ENCODE measurements around the gene TAOK1.

Gene TAOK1

DNA sequence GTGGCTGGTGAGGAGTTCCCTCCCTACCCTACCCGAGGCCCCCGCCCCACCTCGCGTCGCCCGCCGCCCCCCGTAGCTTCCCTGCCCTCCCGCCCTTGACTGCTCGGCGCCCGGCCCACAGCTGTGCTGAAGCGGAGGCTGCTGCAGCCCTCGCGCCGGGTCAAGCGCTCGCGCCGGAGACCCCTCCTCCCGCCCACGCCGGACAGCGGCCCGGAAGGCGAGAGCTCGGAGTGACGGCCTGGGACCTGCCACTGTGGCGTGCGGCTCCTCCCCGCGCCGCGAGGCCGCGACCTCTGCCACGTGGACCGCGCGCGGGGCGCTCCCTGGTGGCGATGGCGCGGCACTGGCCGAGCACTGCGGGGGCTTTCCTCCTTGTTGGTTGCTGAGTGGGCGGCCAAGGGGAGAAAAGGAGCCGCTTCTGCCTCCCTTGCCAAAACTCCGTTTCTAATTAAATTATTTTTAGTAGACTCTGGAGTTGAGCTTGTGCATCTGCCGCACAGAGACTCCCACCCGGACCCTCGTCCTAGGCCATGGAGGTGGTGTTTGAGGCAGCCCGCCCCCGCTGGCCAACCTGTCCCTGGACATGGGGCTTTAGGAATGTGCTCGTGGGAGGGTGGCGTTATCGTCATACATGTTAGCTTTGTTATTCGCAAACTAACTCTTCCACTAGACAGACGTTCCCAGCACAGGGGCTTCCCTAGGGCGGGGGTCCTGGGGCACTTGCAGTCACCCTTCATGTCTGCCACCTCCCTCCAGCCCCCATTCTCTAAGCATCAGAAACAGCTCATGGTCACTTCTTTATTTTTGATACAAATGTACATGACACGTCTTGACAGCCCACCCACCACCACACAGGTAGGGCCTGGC, 182.8 kb downstream of the TAOK1 start:
- peak; percentile 72 for DNase-seq

DNA sequence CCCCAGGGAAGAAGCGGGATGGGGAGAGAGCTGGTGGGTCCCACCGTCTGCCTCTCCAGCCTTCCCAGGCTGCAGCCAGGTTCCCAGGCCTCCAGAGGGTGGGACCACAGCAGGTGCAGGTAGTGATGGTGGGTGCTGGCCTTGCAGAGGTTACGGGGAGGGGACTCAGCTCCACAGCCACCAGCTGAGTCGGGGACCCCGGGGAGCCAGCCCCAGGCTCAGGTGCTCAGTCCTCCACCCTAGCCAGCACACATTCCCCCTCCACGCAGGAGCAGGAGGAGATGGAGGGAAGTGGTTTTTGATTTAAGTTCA, 183.4 kb downstream of the TAOK1 start:
- no peak for DNase-seq

GRCh38 chr17:29573871-29574731, 183.9 kb downstream of the TAOK1 start:
- no peak for DNase-seq

- DNase-seq, result no peak
These were observed 184.8 kb downstream of the TAOK1 start for GRCh38 chr17:29574732-29575510.

DNA sequence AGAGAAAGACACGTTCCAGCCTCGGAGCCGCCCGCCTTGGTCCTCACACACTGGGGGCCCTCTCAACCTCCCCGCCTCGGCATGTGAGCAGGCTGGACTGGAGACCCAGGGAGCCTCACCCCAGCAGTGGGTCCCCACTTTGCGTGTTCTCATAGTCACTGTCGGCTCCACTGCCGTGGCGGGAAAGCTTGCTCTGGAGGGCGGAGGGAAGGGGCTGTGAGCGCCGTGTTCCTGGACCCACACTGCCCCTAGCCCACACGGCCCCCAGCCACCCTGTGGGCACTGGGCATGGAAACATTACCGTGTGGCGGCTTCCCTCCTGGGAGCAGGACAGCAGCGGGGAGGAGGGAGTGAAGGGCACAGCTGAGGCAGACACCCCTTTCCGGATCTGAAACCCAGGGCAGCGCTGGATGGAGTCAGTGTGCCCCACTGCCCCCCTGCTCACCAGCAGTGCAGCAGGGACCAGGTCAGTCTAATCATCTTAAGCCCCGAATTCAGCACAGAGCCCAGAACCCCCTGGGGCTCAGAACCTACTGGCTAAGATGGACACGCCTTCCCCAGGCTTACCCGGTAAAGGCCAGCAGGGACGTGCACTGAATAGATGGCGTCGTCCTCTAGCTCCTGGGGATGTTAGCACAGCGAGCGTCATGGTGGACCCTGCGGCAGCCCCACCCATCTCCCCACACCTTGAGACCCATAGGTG, 185.5 kb downstream of the TAOK1 start:
- DNase-seq, result peak; percentile 1

DNA sequence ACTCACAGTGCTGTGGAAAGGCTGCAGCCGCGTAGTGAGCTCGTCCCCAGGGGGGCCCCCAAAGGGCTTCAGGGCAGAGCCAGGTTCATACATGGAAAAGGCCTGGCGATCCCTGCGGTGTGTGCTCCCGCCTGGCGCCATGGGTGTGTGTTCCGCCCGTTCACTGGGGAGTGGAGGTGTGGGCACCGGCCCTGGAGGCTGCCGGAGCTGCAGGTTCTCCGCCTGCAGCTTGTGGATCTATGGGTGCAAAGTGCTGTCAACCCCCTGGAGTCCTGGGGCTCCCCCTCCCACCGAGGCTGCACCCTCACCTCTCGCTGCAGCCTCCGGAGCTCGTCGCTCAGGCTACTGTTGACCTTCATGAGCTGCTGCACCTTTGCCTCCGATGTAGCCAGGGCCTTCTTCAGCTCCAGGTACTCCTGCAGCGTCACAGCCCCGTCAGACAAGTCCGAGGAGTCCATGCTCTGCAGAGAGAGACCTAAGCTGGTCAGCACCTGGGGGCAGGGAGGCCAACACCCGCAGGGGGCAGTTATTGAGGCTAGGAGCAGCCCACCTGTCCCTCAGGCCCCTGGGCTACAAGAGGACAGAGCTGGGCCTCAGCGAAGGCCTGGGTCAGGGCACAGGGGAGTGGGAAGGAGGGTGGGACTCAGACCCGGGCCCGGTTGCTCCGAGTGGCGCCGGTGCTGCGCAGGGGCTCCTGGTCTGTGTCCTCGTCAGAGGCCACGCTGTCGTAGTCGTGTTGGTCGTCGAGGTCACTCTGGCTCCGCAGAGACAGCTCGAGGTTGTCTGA, 186.2 kb downstream of the TAOK1 start:
- no peak for DNase-seq

GRCh38 chr17:29577001-29577370, 186.8 kb downstream of the TAOK1 start:
- DNase-seq, result no peak

DNA sequence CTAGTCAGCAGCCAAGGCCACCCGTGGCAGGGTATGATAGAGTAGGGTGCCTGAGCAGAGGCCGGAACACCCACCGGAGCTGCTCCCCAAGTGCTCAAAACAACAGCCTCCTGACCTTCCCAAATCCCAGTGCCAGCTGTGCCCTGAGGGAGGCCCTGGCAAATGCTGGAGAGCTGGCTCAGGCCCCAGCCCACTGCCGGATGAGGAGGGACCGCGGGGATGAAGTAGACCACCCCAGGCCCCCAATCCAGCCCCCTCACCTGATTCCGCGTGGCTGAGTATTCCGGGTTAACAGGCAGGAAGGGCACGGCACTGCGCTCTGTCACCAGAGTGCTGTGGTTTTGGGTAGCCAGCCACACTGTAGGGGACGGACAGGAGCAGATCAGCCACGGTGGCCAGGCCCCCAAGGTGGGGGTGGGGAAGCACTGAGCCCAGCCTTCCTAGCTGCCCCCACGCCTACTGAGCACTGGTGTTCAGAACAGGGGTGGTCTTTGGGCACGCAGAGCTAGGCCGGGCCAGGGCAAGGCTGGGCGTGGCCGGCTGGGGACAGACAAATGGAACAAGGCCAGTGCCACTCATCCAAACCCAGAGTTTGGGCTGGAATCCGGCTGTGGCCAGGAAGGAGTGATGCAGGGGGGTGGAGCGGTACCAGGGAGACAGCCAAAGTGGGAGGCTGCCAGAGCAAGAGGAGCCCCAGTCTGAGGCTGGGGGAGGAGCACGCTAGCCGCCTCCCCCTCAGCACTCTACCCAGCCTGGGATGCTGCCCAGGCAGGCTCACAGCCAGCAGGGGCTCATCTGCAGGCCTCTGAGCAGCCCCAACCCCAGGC, 187.4 kb downstream of the TAOK1 start:
- DNase-seq, result peak; percentile 1

GRCh38 chr17:29578626-29579485, 188.7 kb downstream of the TAOK1 start:
- no peak for DNase-seq

DNA sequence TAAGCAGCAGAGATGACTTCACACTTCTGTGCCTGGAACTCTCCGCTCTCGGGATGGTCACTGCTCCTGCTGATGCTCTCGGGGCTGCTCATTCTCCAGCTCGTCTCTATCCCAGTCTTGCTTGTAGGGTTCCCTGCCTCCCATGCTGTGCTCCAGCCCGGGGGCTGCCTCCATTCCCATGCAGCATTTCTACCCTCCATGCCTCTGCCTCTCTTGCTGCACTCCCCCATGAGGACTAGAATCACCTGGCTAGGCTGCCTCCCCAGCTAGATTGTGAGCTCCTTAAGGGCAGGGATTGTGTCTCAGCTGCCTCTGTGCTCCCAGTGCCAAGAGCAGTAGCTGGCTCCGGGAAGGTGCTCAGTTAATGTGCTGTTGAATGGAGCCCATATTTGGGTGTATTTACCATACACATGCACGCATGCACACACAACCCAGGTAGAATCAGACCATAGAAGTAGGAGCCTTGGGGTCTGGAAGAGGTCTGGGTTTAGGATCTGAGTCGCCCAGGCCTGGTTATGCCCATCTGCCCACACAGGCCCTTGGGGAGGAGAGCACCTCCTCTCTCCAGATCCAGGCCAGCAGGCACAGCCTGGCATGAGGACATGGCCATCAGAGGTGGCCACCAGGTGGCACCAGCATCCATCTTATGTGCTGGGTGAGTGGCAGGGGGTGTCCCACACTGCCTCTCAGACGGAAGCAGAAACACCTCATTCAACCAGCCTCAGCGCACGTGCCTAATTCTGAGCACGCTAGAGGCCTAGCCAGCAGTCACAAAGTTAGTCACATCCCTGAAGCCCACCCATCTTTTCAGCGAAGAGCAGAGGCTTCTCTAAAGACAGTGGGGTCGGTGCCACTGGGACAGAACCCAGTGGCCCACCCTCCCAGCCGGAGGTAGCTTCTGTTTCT, 190.0 kb downstream of the TAOK1 start:
- peak; percentile 93 for DNase-seq

GRCh38 chr17:29581583-29582253, 191.6 kb downstream of the TAOK1 start:
- DNase-seq, result no peak

GRCh38 chr17:29582254-29582765, 192.1 kb downstream of the TAOK1 start:
- DNase-seq, result no peak

DNA sequence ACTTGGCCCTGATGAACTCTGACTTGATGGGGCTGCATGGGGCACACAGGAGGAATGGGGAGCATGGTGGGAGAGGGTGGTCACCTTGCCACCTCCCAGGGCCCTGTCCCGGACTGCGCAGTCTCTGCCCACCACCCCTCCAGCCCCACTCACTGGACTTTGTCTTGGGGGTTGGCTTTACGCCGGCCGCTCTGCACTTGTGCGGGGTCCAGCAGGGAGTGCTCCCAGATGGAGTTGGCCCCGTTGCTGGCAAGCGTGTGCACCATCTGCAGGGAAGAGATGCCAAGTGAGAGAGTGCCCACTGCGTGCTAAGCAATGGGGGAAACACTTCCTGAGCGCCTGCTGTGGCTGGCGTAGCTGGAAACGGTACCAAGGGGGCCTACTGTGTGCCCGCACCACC, 192.6 kb downstream of the TAOK1 start:
- DNase-seq, result no peak

- peak; percentile 0 for DNase-seq
These were observed 193.4 kb downstream of the TAOK1 start for GRCh38 chr17:29583324-29584248.

DNA sequence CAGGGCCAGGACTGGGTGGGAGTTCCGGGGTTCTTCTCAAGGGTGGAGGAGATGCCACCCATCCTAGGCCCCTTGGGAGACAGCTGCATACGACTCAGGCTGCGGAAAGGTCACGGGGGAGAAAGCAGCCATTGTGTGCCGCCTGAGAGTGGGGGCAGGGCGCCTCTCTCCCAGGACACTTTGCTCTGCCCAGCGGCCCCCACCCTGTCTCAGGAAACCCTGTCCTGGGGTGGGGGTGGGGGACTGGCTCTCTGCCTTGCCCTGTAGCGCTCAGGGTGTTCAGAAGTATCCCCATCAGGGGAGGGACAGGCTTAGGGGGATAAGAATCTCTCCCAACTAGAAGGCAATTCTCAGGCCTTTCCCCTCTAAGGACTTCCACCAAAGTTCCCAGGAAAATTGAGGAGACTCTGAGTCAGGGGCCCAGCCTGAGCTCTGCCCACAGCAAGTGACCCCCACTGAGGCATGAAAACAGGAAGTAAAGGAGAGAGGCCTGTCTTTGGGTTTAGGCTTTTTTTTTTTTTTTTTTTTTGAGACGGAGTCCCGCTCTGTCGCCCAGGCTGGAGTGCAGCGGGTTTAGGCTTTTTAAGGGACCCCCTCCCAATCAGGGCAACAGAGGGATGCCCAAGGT, 194.4 kb downstream of the TAOK1 start:
- no peak for DNase-seq

- peak; percentile 28 for DNase-seq
These were observed 195.1 kb downstream of the TAOK1 start for GRCh38 chr17:29585080-29585751.
